HEK293 (cell line): ENCODE results near the gene TCF7L1.

Source experiments
- HOXC10 ChIP-seq: sonication (generic); formaldehyde crosslinking; IDR thresholded peaks from 2 replicates; pipeline ENCODE4 v1.8.1; 2023; ENCODE audit warnings: mild to moderate bottlenecking, missing genetic modification reagents
- MYNN ChIP-seq: fragments of 450-650 bp; formaldehyde crosslinking; IDR thresholded peaks from 2 replicates; pipeline ENCODE4 v1.5.1; 2016; ENCODE audit warnings: missing biosample characterization, missing genetic modification characterization, borderline replicate concordance
- TCF7L2 ChIP-seq: IDR thresholded peaks from 2 replicates; pipeline ENCODE4 v1.6.1; 2011; ENCODE audit warnings: low read depth, mild to moderate bottlenecking, inconsistent platforms, low read length, moderate library complexity, borderline replicate concordance
- ZNF121 ChIP-seq: fragments of 450-650 bp; formaldehyde crosslinking; IDR thresholded peaks from 2 replicates; pipeline ENCODE4 v1.5.1; 2016; ENCODE audit warnings: missing biosample characterization, missing genetic modification characterization
- ZNF266 ChIP-seq: fragments of 450-650 bp; formaldehyde crosslinking; IDR thresholded peaks from 2 replicates; pipeline ENCODE4 v1.5.1; 2016; ENCODE audit warnings: missing biosample characterization, missing genetic modification characterization, low read depth
- ZNF274 ChIP-seq, 2 experiments: fragments of 200-500 bp in 1 of 2; fragments of 450-650 bp in 1 of 2; sonication (Bioruptor generic) in 1 of 2; formaldehyde crosslinking in 1 of 2; IDR thresholded peaks; 2 replicates each; pipeline versions ENCODE4 v1.5.1 to v1.6.1; 2014 to 2016; ENCODE audit warnings: borderline replicate concordance in 1 of 2, inconsistent platforms in 1 of 2, low read length in 1 of 2, missing biosample characterization in 1 of 2, missing genetic modification characterization in 1 of 2
- ZNF660 ChIP-seq: fragments of 450-650 bp; IDR thresholded peaks from 2 replicates; pipeline ENCODE4 v1.5.1; 2018; ENCODE audit warnings: missing biosample characterization, mild to moderate bottlenecking, missing genetic modification characterization
- ZNF664 ChIP-seq: fragments of 450-650 bp; formaldehyde crosslinking; IDR thresholded peaks from 2 replicates; pipeline ENCODE4 v1.5.1; 2016; ENCODE audit warnings: missing biosample characterization, missing genetic modification characterization
- ZNF768 ChIP-seq: fragments of 450-650 bp; formaldehyde crosslinking; IDR thresholded peaks from 2 replicates; pipeline ENCODE4 v1.5.1; 2018; ENCODE audit warnings: missing biosample characterization, mild to moderate bottlenecking, missing genetic modification characterization
- TF ChIP-seq, protein P1 (sequence below): fragments of 450-650 bp; formaldehyde crosslinking; IDR thresholded peaks from 2 replicates; pipeline ENCODE4 v1.5.1; 2016; ENCODE audit warnings: missing biosample characterization, missing genetic modification characterization
- TF ChIP-seq, protein P2 (sequence below): fragments of 450-650 bp; formaldehyde crosslinking; IDR thresholded peaks from 2 replicates; pipeline ENCODE4 v1.5.1; 2016; ENCODE audit warnings: missing biosample characterization, missing genetic modification characterization
- TF ChIP-seq, protein P3 (sequence below): fragments of 450-650 bp; formaldehyde crosslinking; IDR thresholded peaks from 2 replicates; pipeline ENCODE4 v1.5.1; 2017; ENCODE audit warnings: missing biosample characterization, missing genetic modification characterization

DNA sequence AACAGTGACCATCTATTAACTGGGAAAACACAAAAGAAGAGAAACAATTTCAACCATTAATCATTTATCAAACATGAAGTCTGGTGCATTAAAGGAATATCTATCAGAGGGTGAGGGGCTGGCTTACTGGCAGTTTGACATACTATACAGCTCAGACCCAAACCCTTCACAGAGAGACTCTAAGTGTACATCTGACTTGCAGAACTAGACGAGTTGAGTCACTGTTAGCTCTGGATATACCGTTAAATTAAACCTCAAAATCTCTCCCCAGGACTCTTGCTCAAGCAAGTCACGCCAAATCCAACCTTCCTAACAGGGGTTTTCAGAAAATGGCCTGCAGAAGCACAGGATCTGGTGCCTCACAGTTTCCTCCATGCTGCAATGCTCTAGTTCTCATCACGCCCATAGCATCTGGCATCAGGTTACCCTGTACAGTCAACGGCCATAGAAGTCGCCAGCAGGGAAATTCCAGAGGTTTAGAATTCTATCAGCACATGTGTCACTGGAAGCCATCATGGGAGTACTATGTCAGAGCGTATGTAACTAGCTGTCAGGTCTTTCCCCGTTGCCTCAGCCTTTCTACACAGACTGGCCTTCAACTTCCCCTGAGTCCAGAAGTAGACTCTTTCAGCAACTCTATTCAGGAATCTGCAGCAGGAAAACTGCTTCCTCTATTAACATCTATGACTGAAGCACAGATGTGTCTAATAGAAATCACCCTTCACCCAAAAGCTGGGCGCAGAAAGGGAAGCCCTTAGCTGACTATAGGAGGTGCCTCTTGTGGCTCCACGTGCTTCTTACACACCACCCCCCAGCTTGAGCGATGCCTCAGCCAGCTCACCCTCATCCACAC, 185.3 kb downstream of the TCF7L1 start:
- no peak for TF ChIP-seq ZNF664 (tag by site-specific recombination)
- TF ChIP-seq, protein P1, sequence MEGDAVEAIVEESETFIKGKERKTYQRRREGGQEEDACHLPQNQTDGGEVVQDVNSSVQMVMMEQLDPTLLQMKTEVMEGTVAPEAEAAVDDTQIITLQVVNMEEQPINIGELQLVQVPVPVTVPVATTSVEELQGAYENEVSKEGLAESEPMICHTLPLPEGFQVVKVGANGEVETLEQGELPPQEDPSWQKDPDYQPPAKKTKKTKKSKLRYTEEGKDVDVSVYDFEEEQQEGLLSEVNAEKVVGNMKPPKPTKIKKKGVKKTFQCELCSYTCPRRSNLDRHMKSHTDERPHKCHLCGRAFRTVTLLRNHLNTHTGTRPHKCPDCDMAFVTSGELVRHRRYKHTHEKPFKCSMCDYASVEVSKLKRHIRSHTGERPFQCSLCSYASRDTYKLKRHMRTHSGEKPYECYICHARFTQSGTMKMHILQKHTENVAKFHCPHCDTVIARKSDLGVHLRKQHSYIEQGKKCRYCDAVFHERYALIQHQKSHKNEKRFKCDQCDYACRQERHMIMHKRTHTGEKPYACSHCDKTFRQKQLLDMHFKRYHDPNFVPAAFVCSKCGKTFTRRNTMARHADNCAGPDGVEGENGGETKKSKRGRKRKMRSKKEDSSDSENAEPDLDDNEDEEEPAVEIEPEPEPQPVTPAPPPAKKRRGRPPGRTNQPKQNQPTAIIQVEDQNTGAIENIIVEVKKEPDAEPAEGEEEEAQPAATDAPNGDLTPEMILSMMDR (tag by site-specific recombination) = no peak
- TF ChIP-seq TCF7L2 = no peak
- TF ChIP-seq, protein P2, sequence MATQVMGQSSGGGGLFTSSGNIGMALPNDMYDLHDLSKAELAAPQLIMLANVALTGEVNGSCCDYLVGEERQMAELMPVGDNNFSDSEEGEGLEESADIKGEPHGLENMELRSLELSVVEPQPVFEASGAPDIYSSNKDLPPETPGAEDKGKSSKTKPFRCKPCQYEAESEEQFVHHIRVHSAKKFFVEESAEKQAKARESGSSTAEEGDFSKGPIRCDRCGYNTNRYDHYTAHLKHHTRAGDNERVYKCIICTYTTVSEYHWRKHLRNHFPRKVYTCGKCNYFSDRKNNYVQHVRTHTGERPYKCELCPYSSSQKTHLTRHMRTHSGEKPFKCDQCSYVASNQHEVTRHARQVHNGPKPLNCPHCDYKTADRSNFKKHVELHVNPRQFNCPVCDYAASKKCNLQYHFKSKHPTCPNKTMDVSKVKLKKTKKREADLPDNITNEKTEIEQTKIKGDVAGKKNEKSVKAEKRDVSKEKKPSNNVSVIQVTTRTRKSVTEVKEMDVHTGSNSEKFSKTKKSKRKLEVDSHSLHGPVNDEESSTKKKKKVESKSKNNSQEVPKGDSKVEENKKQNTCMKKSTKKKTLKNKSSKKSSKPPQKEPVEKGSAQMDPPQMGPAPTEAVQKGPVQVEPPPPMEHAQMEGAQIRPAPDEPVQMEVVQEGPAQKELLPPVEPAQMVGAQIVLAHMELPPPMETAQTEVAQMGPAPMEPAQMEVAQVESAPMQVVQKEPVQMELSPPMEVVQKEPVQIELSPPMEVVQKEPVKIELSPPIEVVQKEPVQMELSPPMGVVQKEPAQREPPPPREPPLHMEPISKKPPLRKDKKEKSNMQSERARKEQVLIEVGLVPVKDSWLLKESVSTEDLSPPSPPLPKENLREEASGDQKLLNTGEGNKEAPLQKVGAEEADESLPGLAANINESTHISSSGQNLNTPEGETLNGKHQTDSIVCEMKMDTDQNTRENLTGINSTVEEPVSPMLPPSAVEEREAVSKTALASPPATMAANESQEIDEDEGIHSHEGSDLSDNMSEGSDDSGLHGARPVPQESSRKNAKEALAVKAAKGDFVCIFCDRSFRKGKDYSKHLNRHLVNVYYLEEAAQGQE = no peak
- no peak for TF ChIP-seq ZNF121 (tag by site-specific recombination)
- no peak for TF ChIP-seq HOXC10 (CRISPR knock-in tag)
- TF ChIP-seq ZNF768 (tag by site-specific recombination) = no peak
- TF ChIP-seq, protein P3, sequence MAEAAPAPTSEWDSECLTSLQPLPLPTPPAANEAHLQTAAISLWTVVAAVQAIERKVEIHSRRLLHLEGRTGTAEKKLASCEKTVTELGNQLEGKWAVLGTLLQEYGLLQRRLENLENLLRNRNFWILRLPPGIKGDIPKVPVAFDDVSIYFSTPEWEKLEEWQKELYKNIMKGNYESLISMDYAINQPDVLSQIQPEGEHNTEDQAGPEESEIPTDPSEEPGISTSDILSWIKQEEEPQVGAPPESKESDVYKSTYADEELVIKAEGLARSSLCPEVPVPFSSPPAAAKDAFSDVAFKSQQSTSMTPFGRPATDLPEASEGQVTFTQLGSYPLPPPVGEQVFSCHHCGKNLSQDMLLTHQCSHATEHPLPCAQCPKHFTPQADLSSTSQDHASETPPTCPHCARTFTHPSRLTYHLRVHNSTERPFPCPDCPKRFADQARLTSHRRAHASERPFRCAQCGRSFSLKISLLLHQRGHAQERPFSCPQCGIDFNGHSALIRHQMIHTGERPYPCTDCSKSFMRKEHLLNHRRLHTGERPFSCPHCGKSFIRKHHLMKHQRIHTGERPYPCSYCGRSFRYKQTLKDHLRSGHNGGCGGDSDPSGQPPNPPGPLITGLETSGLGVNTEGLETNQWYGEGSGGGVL (tag by site-specific recombination) = no peak
- no peak for TF ChIP-seq ZNF660 (tag by site-specific recombination)
- TF ChIP-seq MYNN (tag by site-specific recombination) = no peak
- no peak for TF ChIP-seq ZNF266 (tag by site-specific recombination)
- TF ChIP-seq ZNF274 (IDR thresholded peaks at IDR 0.05; ENCODE audit: low read length) = no peak
- TF ChIP-seq ZNF274 (tag by site-specific recombination; IDR thresholded peaks at IDR 0.05; ENCODE audit: borderline replicate concordance) = no peak
